ENCODE measurements around the gene EFNA1.

- TF ChIP-seq CTCF (conservative IDR thresholded peaks at IDR 0.05; ENCODE audit: low read depth, low read length) = no peak
- no peak for TF ChIP-seq RFX5 (IDR thresholded peaks at IDR 0.05; ENCODE audit: low read depth, low read length)
Observed at GRCh38 chr1:155171836-155172731, 44.4 kb downstream of the EFNA1 start.
